LNCAP (cell line): ENCODE measurements around the gene DHRS11.

Experiments
- CTCF ChIP-seq: fragments of 450-650 bp; IDR thresholded peaks from 2 replicates; pipeline ENCODE4 v1.5.1; 2017; ENCODE audit warnings: mild to moderate bottlenecking

DHRS11 gene

DNA sequence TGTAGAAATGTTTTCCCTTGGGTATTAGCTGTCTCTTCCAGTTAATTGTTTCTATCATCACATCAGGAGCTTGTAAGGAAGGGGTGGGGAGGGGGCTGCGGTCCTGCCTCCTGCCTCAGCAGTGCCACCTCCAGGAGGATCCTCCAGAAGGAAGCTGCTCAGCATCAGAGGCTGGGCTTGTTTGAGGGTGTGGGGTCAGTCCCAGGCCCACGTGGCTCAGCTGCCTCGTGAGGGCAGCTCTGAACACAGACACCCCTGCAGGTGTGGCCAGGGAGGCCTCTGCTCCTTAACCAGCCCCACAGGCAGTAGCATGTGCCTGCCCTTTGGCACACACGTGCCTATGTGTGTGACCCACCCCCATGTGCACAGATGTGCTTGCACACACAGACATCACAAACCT, 56.0 kb downstream of the DHRS11 start:
- TF ChIP-seq CTCF: peak; percentile 14; the same call in 1 of the 2 replicates

DNA sequence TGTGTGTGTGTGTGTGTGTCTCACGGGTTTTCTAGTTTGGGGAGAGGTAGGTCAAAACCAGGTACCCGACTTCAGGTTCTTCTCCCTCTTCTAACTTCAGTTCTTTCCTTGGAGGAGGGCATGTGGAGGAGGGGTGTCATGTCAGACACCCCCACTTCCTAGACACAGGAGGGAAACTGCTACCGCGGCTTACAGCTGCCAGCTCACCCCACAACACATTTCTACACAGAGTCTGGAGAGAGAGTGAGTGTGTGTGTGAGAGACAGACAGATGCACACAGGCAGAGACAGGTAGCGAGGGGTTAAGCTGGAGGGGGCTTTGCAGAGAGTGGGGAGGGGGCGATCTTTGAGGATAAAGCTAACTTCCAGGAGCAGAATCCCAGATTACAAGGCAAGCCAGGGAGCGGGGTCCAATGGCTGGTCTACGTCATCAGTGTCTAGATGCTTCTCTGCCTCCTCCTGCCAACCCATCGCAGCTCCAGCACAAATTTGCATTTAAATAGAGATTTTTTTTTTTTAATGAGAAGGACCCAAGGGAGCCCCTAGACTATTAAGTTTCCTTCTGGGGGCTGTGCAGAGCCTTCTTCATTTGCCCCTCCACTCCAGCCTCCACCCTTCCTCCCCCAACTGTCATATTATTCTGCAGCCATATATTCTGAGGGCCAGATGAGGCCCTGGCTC, 58.6 kb downstream of the DHRS11 start:
- TF ChIP-seq CTCF: no peak
